Parathyroid adenoma (tissue), 2 donors: Measurements from ENCODE around the gene ZNHIT3.

Experiments used
- H2AFZ ChIP-seq: fragments of 300-600 bp; sonication (generic); one replicate; pipeline ENCODE4 v1.7.0; 2017; ENCODE audit warnings: antibody characterized with exemption, mild to moderate bottlenecking
- H3K27ac ChIP-seq: fragments of 300-600 bp; sonication (generic); one replicate; pipeline ENCODE4 v1.7.0; 2017
- H3K27me3 ChIP-seq: fragments of 300-600 bp; sonication (generic); one replicate; pipeline ENCODE4 v1.7.0; 2017; ENCODE audit warnings: low read length; ENCODE audit not compliant: control insufficient read depth, insufficient read depth
- H3K36me3 ChIP-seq: fragments of 300-600 bp; sonication (generic); one replicate; pipeline ENCODE4 v1.7.0; 2017; ENCODE audit warnings: low read length; ENCODE audit not compliant: control insufficient read depth, insufficient read depth
- H3K4me1 ChIP-seq: fragments of 300-600 bp; sonication (generic); one replicate; pipeline ENCODE4 v1.7.0; 2017; ENCODE audit warnings: control low read depth
- H3K4me2 ChIP-seq: fragments of 300-600 bp; sonication (generic); one replicate; pipeline ENCODE4 v1.7.0; 2017; ENCODE audit warnings: low read length
- H3K4me3 ChIP-seq: fragments of 300-600 bp; sonication (generic); one replicate; pipeline ENCODE4 v1.7.0; 2017; ENCODE audit warnings: low read depth, low read length
- H3K79me2 ChIP-seq: fragments of 300-600 bp; sonication (generic); one replicate; pipeline ENCODE4 v1.7.0; 2017; ENCODE audit warnings: control low read depth
- H3K9ac ChIP-seq: fragments of 300-600 bp; sonication (generic); one replicate; pipeline ENCODE4 v1.7.0; 2017; ENCODE audit warnings: mild to moderate bottlenecking
- H3K9me3 ChIP-seq: fragments of 300-600 bp; sonication (generic); one replicate; pipeline ENCODE4 v1.7.0; 2017; ENCODE audit warnings: low read length; ENCODE audit not compliant: control insufficient read depth
- TF ChIP-seq, protein P1 (sequence below): fragments of 300-600 bp; sonication (generic); IDR thresholded peaks from one replicate; pipeline ENCODE4 v1.7.0; 2017; ENCODE audit warnings: antibody characterized with exemption, mild to moderate bottlenecking
- donor health status: primary hyperparathyroidism.

Gene ZNHIT3

DNA sequence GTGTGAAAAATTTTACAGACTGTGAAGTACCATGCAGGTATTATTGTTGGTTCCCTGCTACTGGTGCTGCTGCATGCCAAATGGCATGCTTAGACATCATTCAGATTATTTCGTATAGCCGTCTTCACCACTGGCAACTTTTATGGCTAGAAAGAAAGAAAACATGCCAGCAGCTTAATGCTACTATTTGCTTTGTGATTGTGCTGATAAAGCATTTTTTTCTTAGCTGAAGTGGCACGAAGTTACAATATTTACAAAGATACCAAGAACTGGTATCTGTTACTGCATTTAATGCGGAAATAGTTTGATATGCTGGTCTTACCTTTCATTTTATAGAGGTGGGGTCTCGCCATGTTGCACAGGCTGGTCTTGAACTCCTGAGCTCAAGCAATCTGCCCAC lies 8.2 kb downstream of the ZNHIT3 start:
- TF ChIP-seq, protein P1, sequence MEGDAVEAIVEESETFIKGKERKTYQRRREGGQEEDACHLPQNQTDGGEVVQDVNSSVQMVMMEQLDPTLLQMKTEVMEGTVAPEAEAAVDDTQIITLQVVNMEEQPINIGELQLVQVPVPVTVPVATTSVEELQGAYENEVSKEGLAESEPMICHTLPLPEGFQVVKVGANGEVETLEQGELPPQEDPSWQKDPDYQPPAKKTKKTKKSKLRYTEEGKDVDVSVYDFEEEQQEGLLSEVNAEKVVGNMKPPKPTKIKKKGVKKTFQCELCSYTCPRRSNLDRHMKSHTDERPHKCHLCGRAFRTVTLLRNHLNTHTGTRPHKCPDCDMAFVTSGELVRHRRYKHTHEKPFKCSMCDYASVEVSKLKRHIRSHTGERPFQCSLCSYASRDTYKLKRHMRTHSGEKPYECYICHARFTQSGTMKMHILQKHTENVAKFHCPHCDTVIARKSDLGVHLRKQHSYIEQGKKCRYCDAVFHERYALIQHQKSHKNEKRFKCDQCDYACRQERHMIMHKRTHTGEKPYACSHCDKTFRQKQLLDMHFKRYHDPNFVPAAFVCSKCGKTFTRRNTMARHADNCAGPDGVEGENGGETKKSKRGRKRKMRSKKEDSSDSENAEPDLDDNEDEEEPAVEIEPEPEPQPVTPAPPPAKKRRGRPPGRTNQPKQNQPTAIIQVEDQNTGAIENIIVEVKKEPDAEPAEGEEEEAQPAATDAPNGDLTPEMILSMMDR, result no peak
- Histone ChIP-seq H3K4me2 (no peak overlapping the region), H3K27ac (no peak overlapping the region), H3K27me3 (no peaks in the 10 kb centered on the region), H2AFZ (no peak overlapping the region), H3K4me1 (peaks cover 10% of the 10 kb centered on the region), H3K36me3 (no peaks in the 10 kb centered on the region), H3K9ac (no peak overlapping the region), H3K9me3 (no peaks in the 10 kb centered on the region), H3K79me2 (peaks cover 2% of the 10 kb centered on the region), H3K4me3 (no peak overlapping the region)

DNA sequence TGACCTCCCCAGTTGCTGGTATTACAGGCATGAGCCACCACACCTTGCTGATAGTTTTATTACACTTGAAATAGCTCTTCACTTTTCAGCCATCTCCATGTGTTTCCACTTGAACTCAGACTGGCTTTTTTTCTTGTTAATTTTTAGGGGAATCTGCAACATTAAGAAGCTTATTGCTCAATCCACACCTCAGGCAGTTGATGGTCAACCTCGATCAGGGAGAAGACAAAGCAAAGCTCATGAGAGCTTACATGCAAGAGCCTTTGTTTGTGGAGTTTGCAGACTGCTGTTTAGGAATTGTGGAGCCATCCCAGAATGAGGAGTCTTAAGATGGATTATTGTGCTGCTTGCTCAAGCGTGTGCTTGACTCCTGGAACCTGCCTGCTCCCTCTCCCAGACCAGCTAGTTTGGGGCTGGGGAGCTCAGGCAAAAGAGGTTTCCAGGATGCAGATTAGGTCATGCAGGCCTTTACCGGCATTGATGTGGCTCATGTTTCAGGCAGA lies 8.6 kb downstream of the ZNHIT3 start:
- no peaks in the 10 kb centered on the region for H3K27me3 ChIP-seq
- no peak overlapping the region for H3K4me3 ChIP-seq
- H3K9me3 ChIP-seq, result no peaks in the 10 kb centered on the region
- no peak overlapping the region for H2AFZ ChIP-seq
- TF ChIP-seq, protein P1, result no peak
- no peak overlapping the region for H3K9ac ChIP-seq
- H3K27ac ChIP-seq, result no peak overlapping the region
- peaks cover 10% of the 10 kb centered on the region for H3K4me1 ChIP-seq
- no peak overlapping the region for H3K4me2 ChIP-seq
- peaks cover 2% of the 10 kb centered on the region for H3K79me2 ChIP-seq
- no peaks in the 10 kb centered on the region for H3K36me3 ChIP-seq

DNA sequence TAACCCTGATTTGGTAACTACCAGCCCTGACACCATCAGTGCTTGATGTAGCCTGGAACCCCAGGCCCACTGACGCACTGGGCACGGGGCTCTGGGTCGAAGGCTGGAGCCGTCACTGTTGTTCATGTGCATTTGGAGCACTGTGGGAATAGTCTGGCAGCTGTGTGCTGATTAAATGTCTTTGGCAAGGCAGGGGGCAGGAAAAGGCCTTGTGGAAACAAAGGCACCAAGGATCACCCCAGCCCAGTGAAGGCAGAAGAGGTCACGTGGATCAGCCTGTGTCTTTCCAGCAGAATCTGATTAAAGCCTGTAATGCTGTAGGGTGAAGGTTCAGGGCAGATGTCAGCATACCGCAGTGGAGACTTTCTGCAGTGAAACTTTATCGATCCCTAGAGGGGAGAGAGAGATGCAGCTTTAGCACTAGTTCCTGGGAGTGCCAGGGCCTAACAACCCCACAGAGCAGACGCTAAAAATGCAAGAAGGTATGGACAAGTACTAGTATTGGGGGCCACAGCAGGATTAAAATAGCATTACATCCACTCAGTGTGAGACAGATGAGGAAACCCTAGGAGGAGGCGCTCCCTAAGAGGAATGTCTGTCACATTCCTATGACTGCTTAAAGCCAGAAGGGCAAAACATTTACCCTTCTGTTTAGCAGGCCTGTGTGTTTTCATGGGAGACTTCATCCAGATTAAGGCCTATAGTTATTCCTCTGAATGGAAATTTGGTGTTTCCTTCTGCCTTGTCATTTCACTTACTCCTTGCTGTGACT lies 9.7 kb downstream of the ZNHIT3 start:
- peaks cover 10% of the 10 kb centered on the region for H3K4me1 ChIP-seq
- no peaks in the 10 kb centered on the region for H3K36me3 ChIP-seq
- peaks cover 2% of the 10 kb centered on the region for H3K79me2 ChIP-seq
- TF ChIP-seq, protein P1, result no peak
- H3K9ac ChIP-seq, result no peak overlapping the region
- H3K4me2 ChIP-seq, result no peak overlapping the region
- no peak overlapping the region for H2AFZ ChIP-seq
- no peaks in the 10 kb centered on the region for H3K9me3 ChIP-seq
- H3K27me3 ChIP-seq, result no peaks in the 10 kb centered on the region
- H3K27ac ChIP-seq, result no peak overlapping the region
- no peak overlapping the region for H3K4me3 ChIP-seq

DNA sequence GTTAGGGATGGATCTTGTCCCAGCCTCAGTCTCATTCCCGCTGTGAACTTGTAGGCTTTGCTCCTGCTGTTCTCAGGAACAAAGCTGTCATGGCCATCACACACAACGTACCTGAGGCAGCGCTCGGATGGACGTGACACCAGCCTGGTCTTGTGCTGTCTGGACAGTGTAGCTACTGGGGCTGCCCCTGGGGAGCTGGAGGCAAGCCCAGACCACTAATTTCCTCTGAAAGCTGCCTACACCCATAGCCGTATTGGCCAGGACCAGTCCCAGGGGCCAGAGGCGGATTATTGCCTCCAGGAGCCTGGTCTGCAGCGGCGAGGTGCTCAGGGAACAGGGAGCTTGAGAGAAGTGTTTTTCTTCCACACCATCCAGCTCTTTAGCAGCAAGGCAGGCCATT lies 11.7 kb downstream of the ZNHIT3 start:
- TF ChIP-seq, protein P1, result no peak
- Histone ChIP-seq H3K4me1 (peaks cover 10% of the 10 kb centered on the region), H3K9me3 (no peaks in the 10 kb centered on the region), H3K4me3 (no peak overlapping the region), H2AFZ (no peak overlapping the region), H3K4me2 (no peak overlapping the region), H3K79me2 (no peaks in the 10 kb centered on the region), H3K9ac (no peak overlapping the region), H3K27ac (no peak overlapping the region), H3K36me3 (no peaks in the 10 kb centered on the region), H3K27me3 (no peaks in the 10 kb centered on the region)
